ENCODE measurements around the gene CYTH4.

- TF ChIP-seq CTCF (optimal IDR thresholded peaks at IDR 0.05 in 1 of 3, IDR thresholded peaks at IDR 0.05 in 1 of 3, conservative IDR thresholded peaks at IDR 0.05 in 1 of 3; ENCODE audit: extremely low read depth in 1 of 3, insufficient read depth in 2 of 3, low read length in 3 of 3) (no peak), EZH2 (IDR thresholded peaks at IDR 0.05; ENCODE audit: low read length) (no peak)
Measured at GRCh38 chr22:37240941-37241320, 41.4 kb upstream of the CYTH4 start.
